Activated CD8-positive, alpha-beta memory T cell treated with anti-CD3 and anti-CD28 coated beads for 36 hours (primary cell): ENCODE data around the gene TRERF1. TPM values are rescaled to one million over a fixed set of nuclear protein-coding genes. Genes with fewer than 3 reads are reported as not detected.

Experiments used
- CTCF ChIA-PET: fragments of 350-600 bp; sonication (Branson Sonifier 250); formaldehyde crosslinking; loops from one replicate; lab custom pipeline; 2021; ENCODE audit warnings: antibody characterized with exemption; lab: Charles Lee
- POLR2A ChIA-PET: fragments of 350-600 bp; sonication (Branson Sonifier 250); formaldehyde crosslinking; loops from one replicate; lab custom pipeline; 2021; ENCODE audit warnings: antibody characterized with exemption; lab: Charles Lee
- total RNA-seq, 2 experiments: library from RNA; stranded (reverse); gene quantifications; one replicate each; pipeline ENCODE4 v1.2.3, GENCODE V29; 2021

The TRERF1 gene
- total RNA-seq, 2 experiments from 2014 or later: 7.5 to 8.1 TPM

DNA sequence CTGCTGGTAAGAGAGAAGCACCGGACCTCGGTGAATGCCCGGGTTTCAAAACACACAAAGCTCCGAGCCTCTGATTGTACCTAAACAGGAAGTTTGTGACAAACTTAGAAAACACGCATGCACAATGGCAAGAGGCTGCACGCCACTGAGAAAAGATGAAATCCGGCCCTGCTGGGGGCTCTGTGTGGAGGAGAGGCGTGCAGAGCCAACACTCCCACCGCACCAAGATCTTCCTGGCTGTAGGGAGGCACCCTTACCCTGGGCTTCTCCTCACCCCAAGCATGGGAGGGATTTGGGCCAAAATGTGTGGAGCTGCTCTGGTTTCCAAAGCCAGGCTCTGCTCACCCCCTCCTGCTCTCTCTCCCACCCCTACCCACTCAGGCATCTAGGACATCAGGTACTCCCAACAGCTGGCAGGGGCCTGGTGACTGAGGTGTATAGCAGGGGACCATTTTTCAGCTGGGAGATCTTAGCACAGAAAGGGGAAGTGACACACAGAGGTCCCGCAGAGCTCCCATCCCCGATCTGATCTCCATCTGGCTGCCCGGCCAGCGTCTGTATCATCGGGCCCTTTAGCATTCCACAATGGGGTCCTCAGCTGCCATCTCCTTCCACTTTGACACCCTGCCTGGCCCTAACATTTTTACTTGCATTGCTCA, 84.2 kb downstream of the TRERF1 start:
- POLR2A ChIA-PET: interaction anchor here (0.6 to 1.8 kb wide), 11 partner anchors 9 to 180 kb away, joined by 3 to 7 read pairs (median 4); no protein-coding TSS in a partner anchor
- CTCF ChIA-PET: interaction anchor here (1.0 to 2.2 kb wide), 5 partner anchors 14 to 180 kb away, joined by 3 to 6 read pairs (median 3); no protein-coding TSS in a partner anchor

DNA sequence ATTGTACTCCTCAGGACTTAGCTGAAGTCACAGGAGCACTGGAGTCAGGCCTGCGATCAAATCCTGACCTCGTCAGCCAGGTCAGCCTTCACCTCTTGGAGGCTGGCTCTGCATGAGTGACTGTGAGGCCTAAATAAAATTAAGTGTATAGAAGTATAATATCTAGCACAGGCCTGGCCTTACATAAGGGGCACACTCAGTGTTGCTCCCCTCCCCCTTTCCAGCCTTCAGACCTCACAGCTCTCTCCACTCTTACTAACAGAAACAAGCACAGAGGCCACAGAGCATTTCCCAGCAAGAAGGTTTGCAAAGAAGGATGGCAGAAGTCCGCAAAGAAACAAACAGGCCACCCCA, 84.8 kb downstream of the TRERF1 start:
- CTCF ChIA-PET: interaction anchor here (1.0 to 2.2 kb wide), 5 partner anchors 15 to 181 kb away, joined by 3 to 6 read pairs (median 3); no protein-coding TSS in a partner anchor
- POLR2A ChIA-PET: interaction anchor here (0.6 to 1.8 kb wide), 9 partner anchors 8 to 181 kb away, joined by 3 to 7 read pairs (median 4); no protein-coding TSS in a partner anchor

DNA sequence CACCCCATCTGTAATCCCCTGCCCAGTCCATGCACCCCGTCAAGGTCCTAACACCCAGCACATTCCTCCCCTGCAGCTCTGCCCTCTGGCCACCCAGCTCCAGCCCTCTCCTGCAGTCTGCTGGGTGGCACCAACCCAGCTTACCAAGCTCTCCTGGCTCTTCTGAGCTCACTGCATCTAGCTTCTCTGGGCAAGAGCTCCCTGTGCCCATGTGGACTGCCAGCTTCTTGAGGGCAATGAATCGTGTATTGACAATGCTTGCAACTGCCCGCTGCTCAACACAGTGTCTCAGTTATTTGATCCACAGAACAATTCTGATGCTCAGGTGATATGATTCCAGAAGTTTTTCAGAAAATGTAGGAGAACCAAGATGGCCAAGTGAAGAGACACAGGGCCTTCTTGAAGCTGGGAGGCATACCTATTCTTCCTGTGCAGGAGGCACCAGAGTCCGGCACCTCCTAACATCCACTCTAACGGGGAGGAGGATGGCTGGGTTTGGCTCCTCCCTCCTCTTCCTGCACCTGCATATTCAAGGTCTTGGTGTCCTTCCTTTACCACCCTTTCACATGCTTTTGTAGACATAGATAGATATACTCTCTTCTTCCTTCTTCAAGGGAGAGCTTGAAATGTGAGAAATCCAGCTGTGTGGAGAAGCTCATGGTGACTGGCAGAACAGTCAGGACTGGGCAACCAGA, 85.6 kb downstream of the TRERF1 start:
- ChIA-PET POLR2A (interaction anchor here (0.6 to 1.8 kb wide), 4 partner anchors 24 to 174 kb away, joined by 6 to 7 read pairs (median 6); no protein-coding TSS in a partner anchor), CTCF (interaction anchor here (0.6 to 2.2 kb wide), 5 partner anchors 59 to 449 kb away, joined by 3 to 6 read pairs (median 3); no protein-coding TSS in a partner anchor)

DNA sequence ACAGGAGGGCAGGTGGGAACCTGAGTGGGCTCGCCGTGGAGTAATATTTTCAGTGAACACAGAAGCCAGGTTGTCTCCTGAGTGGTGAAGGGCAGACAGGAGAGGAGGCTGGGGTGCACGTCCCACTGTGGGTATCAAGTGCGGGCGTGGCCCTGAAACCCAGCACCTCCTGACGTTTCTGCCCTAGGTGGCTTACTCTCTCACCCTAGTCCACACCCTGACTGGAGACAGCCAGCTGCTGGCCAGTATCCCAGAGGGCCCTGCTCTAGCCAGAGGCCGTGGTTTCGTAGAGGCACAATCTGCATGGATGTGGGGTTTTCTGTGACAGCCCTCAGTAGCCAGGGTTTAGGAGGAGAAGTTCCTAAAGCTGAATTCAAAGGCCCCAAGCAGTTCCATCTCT, 86.7 kb downstream of the TRERF1 start:
- CTCF ChIA-PET: interaction anchor here (0.6 kb wide), 1 partner anchor 13 kb away, joined by 4 read pairs; no protein-coding TSS in a partner anchor
- POLR2A ChIA-PET: interaction anchor here (0.6 kb wide), 1 partner anchor 9 kb away, joined by 4 read pairs; no protein-coding TSS in a partner anchor

DNA sequence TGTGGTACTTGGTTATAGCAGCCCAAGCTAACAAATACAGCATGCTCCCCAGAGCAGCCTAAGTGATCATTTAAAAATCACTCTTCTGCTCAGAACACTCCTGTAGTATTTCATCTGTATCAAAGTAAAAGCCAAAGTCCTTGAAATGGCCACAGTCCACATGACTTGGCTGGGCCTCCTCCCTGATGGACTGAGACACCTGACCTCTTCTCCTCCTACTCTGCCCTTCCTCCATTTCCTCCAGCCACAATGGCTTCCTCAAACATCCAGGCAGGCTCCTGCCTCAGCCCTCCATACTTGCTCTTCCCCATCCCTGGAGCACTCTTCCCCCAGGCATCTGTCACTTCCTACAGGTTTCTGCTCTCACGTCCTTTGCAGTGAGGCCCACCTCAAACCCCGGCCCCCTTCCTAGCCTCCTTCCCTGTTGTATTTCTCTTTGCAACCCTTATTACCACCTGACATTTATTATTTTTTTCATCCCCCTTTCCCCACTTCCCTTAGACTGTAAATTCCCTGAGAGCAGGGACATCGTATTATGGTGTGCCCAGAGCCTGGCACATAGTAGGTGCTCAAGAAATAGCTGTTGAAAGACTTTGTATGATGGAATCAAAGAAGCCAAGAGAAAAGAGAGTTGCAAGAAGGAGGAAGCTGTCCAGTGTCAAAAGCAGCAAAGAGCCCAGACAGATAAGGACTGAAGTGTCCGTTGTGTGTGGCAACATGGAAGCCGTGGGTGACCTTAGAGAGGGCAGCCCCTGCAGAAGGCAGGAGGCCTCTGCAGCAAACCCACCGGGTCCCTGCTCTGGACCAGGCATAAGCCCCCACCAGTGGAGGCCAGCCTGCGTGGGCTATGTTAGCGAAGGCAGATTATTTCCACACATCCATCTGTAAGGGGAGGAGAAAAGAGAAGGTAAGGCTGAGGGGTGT, 87.5 kb downstream of the TRERF1 start:
- CTCF ChIA-PET: no interaction called here
- POLR2A ChIA-PET: no interaction called here

DNA sequence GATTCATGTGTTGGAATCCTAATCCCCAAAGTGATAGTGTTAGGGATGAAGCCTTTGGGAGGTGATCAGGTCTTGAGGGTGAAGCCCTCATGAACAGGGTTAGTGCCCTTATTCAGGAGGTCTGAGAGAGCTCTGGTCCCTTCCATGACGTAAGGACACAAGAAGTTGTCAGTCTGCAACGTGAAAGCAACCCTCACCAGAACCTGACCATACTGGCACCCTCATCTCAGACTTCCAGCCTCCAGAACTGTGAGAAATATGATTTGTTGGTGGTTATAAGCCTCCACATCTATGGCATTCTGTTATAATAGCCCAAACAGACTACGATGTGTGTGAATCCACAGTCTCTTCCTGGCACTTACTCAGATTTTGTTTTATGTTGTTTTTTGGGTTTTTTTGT, 90.7 kb downstream of the TRERF1 start:
- ChIA-PET CTCF (interaction anchor here (1.5 kb wide), 1 partner anchor 29 kb away, joined by 4 read pairs; no protein-coding TSS in a partner anchor), POLR2A (interaction anchor here (0.7 kb wide), 2 partner anchors 18 to 417 kb away, joined by 5 to 17 read pairs; no protein-coding TSS in a partner anchor)

DNA sequence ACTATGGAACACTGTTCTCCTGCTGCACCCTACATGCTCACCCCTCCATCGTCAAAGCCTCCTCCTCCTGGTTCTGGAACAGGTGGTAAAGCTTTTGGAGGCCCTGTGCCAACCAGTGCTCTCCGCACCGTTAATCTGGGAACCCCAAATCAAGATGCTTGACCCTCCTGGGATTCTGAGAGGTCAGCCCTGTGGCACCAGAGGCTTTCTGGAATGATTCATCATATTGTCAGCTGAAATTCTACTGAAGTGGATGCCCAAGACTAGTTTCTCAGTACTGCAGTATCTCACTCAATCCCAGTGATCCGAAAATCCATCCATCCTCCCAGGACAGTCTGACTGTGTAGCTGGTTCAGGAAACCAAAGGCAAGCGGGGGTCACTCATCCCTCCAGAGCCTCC, 92.7 kb downstream of the TRERF1 start:
- ChIA-PET POLR2A (interaction anchor here (1.2 kb wide), 1 partner anchor 8 kb away, joined by 5 read pairs; no protein-coding TSS in a partner anchor), CTCF (interaction anchor here (0.8 to 1.2 kb wide), 3 partner anchors 13 to 188 kb away, joined by 4 to 5 read pairs (median 5); no protein-coding TSS in a partner anchor)

DNA sequence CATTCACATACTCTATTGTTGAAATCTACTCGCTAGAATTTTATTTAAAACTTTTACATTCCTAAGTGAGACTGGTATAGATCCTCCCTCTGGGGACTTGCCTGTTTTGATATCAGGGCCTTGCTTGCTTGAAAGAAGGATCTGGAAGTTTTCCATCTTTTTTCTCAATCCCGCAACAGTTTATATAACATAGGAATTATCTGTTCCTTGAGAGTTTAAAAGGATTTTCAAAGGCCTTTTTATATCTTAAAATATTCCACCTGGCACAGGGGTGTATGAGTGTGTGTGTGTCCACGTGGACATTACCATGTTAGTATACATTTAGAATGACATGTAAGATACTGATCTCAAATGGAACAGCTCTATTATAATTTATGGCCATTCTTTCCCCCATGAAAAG, 96.3 kb downstream of the TRERF1 start:
- CTCF ChIA-PET: interaction anchor here (0.9 to 2.0 kb wide), 2 partner anchors 10 to 21 kb away, joined by 3 to 6 read pairs; no protein-coding TSS in a partner anchor
- POLR2A ChIA-PET: no interaction called here

DNA sequence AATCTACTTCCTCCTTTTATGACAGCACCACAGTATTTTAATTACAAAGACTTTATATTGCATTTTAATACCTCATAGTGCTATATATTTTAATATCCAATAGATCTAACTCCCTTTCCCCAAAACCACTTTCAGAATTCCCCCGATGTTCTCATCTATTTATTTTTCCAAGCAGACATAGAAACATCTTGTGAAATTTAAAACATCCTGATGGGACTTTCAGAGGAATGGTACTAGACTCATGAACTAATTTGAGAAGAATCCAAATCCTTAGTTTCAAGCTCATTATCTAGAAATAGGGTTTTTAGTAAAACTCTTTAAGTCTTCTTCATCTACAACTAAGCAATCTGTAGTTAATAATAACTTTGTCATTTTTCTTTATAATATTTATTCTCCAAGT, 97.0 kb downstream of the TRERF1 start:
- ChIA-PET CTCF (no interaction called here), POLR2A (no interaction called here)

DNA sequence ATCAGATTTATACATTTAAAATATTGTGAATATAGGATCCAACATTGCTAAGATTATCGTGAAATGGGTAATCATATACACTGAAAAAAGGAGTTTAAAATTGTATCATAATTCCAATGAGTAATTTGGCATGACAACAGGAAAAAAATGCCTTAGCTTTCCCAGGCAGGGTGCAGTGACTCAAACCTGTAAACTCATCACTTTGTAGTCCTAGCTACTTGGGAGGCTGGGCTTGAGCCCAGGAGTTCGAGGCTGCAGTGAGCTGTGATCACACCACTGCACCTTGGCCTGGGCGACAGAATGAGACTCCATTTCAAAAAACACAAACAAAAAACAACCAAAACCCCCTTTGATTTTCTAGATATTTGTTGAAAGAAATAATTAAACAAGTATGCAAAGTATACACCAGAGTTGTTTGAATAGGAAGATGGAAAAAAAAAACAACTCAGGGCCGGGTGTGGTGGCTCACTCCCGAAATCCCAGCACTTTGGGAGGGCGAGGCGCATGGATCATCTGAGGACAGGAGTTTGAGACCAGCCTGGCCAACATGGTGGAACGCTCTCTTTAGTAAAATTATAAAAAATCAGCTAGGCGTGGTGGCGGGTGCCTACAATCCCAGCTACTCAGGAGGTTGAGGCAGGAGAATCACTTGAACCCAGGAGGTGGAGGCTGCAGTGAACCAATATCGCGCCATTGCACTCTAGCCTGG, 98.7 kb downstream of the TRERF1 start:
- POLR2A ChIA-PET: no interaction called here

DNA sequence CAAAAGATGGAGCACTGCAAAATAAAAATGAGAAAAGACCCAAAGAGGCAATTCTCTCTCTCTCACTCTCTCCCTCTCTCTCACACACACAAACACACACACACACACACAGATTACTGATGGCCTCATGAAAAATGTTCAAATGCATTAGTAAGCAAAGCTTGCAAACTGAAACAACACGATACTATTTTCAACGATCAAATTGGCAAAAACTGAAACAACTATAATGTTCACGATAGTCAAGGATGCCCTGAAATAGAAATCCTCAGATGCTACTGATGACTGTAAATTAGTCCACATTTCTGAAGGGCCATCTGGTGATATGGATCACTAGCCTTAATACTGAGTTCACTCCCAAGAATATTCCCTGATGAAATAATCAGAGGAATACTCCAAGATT, 100.8 kb downstream of the TRERF1 start:
- POLR2A ChIA-PET: no interaction called here
- CTCF ChIA-PET: no interaction called here

More for the DNA sequence above, 98.7 kb downstream of the TRERF1 start:
- CTCF ChIA-PET: interaction anchor here (1.2 kb wide), 1 partner anchor 195 kb away, joined by 3 read pairs; no protein-coding TSS in a partner anchor

DNA sequence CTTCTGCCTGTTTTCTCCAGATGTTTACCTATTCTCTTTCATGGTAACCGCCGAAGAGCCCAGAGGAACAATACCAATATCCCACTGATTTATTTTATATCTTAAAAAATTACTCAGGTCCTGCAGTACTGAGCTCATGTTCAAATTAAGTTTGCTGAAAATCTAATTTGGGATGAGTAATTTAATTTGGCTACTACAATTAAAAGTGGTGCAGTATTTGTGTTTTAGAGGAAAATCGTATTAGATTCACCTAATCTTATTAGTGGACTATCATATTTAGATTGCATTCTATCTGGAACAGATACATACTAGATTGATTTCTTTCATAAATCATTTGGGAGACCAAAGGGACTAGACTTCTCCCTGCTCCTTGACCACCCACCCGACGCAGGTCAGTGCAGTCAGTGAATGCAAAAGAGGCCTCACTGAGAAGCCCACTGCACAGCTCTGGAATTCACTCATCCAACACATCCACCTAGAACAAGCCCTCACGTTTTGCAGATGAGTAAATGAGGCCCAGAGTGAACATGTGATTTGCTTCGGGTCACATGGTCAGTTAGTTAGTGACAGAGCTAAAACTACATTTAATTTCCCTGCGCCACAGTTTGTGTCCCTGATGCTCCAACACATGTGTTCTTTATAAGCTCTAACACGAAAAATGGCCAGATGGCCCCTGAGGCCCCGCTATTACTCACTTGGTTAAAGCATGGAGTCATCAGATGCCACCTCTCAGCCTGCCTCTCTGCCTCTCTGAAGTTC, 101.8 kb downstream of the TRERF1 start:
- CTCF ChIA-PET: interaction anchor here (0.7 kb wide), 1 partner anchor 198 kb away, joined by 3 read pairs; no protein-coding TSS in a partner anchor
- POLR2A ChIA-PET: no interaction called here

DNA sequence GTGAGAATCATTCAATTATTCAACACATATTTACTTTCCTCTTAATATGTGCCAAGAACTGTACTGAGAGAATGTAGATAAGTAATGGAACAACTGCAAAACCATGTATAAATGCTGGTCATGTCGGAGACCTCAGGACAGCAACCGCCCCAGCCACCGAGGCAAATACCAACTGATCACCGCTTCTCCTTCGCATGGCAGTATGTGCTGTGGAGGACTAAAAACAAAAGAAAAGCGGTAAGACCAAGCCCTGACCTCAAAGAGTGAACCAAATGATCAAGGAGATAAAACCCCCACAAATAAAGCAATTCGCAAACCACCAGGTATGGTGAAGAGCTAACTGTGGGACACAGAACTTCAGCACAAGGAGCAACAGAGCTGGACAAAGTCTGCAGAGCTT, 104.3 kb downstream of the TRERF1 start:
- CTCF ChIA-PET: interaction anchor here (1.1 kb wide), 1 partner anchor 10 kb away, joined by 3 read pairs; no protein-coding TSS in a partner anchor
- POLR2A ChIA-PET: no interaction called here

DNA sequence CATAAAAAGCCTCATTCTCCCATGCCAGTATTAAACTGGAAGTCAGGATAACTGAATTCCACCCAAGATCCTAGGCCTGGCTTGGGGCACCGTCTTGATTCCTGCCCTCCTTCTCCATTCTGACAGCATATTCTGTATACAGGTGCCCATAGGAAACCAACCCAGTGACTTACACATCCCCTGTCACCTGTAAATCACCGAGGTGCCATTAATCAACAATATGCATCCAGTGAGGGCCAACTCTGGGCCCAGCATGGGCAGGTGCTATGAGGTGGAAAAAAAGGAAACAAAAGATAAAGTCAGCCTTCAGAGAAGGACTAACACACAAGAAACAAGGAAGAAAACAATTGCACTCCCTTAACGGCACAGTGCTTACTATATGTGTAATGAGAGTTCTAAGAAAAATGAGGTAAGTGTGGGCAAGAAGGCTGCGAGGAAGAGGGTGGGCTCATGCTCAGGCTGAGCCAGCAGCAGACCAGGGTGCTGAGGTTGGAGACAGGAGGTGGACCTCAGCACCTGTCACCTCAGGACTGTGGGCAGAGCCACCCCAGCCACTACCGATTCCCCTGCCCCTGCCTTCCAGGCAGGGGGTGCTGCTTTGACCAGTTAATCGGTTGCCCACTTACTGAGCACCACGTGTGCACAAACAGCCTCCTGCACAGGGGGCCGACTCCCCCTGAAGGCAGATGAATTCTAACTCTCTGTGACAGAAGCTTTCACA, 105.9 kb downstream of the TRERF1 start:
- ChIA-PET POLR2A (interaction anchor here (0.5 to 1.0 kb wide), 3 partner anchors 11 to 121 kb away, joined by 3 to 4 read pairs (median 4); no protein-coding TSS in a partner anchor), CTCF (interaction anchor here (0.7 to 1.6 kb wide), 6 partner anchors 10 to 202 kb away, joined by 3 to 6 read pairs (median 3); no protein-coding TSS in a partner anchor)

DNA sequence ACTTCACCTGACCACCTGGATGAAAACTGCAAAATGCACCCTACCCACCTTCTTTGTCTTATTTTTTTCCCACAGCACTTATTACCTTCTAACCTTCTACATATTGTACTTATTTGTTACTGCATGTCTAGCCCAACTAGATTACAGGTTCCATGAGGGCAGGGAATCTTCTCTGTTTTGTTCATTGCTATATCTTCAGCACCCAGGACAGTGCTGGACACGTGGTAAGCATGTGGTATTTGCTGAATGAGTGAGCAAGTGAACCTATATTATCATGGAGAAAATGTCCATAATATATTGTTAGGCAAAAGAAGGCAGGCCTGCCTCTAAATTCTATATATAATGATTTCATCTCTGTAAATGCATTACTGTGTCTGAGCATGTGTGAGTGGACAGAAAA, 107.0 kb downstream of the TRERF1 start:
- POLR2A ChIA-PET: no interaction called here

More for the DNA sequence above, 107.0 kb downstream of the TRERF1 start:
- CTCF ChIA-PET: interaction anchor here (1.1 to 1.6 kb wide), 4 partner anchors 11 to 82 kb away, joined by 3 to 6 read pairs (median 3); no protein-coding TSS in a partner anchor
